Right lobe of liver (tissue), 6 donors: Measurements from ENCODE around the gene GPC5. TPM values are rescaled to one million over a fixed set of nuclear protein-coding genes. Genes with fewer than 3 reads are reported as not detected.

Experiments
- ATAC-seq, 4 donors: fragments of 200-7000 bp; cut with Tn5 transposase; one replicate each; pipeline ENCODE4 v1.9.1; 2020; ENCODE audit warnings: mild to moderate bottlenecking in 4 of 4, moderate library complexity in 4 of 4
- DNase-seq, 3 donors: peaks; one replicate each; pipeline ENCODE4 v3.0.0-alpha.2; 2020
- H3K27ac ChIP-seq, 3 donors: fragments of 200-600 bp; one replicate each; pipeline ENCODE4 v1.8.0; 2022
- H3K27me3 ChIP-seq, 2 donors: fragments of 200-600 bp; one replicate each; pipeline ENCODE4 v1.8.0; 2022
- H3K36me3 ChIP-seq, 4 donors: fragments of 200-600 bp; sonication (generic) in 1 of 4; one replicate each; pipeline versions ENCODE4 v1.5.1 to v1.8.0; 2017 to 2022; ENCODE audit warnings: control low read depth in 1 of 4
- H3K4me1 ChIP-seq, 4 donors: fragments of 200-600 bp; sonication (generic) in 1 of 4; one replicate each; pipeline versions ENCODE4 v1.5.1 to v1.8.0; 2017 to 2022; ENCODE audit warnings: control low read depth in 1 of 4
- H3K4me3 ChIP-seq, 3 donors: fragments of 200-600 bp; one replicate each; pipeline ENCODE4 v1.8.0; 2022
- H3K9me3 ChIP-seq, 4 donors: fragments of 200-600 bp; sonication (generic) in 1 of 4; one replicate each; pipeline versions ENCODE4 v1.5.1 to v1.8.0; 2017 to 2022; ENCODE audit warnings: control low read depth in 1 of 4
- POLR2A ChIP-seq: fragments of 450-650 bp; IDR thresholded peaks from one replicate; pipeline ENCODE4 v1.6.1; 2017; ENCODE audit warnings: antibody characterized with exemption, mild to moderate bottlenecking
- WGBS: methylation state at CpG from one replicate; pipeline ENCODE4 v1.1.6; 2018; ENCODE audit warnings: low coverage, low lambda C conversion rate; ENCODE audit not compliant: insufficient coverage; ENCODE audit errors: missing lambda C conversion rate; 5-methylcytosine and 5-hydroxymethylcytosine counted together
- intact Hi-C, 2 donors: fragments of 100-400 bp; cut with DNase I; formaldehyde crosslinking; loops; one replicate each; pipeline versions ENCODE4 v1.11.2 to v1.14.1; 2022
- total RNA-seq, 6 experiments: library from RNA; depleted of rRNA in 2 of 6; stranded (reverse); fragments of >200 nt in 2 of 6; fragmentation: NEBNext Ultra II Directional in 3 of 6; extraction: Animal tissue kit (Norgen Biotek cat#: 25700) in 3 of 6; gene quantifications; one replicate each; pipeline versions ENCODE4 v1.1.0 to v1.2.4, GENCODE V29; 2016 to 2023
- TF ChIP-seq, protein P1 (sequence below), 4 donors: fragments of 200-600 bp in 3 of 4; fragments of 450-650 bp in 1 of 4; IDR thresholded peaks; one replicate each; pipeline versions ENCODE4 v1.5.1 to v1.8.0; 2016 to 2022; ENCODE audit warnings: antibody characterized with exemption in 4 of 4, mild to moderate bottlenecking in 2 of 4
- donor health status: DM: no; HTN: yes; CAD: no.
- donor health status: DM: no; HTN: no; CAD: no.
- donor health status: DM: no; HTN: no; CAD: no.
- donor health status: DM: no; HTN: yes; CAD: no.
- donor health status: DM: no; HTN: yes; CAD: no.

The GPC5 gene
- total RNA-seq, 6 experiments from 2014 or later: 0.12 to 0.99 (median 0.66) TPM

DNA sequence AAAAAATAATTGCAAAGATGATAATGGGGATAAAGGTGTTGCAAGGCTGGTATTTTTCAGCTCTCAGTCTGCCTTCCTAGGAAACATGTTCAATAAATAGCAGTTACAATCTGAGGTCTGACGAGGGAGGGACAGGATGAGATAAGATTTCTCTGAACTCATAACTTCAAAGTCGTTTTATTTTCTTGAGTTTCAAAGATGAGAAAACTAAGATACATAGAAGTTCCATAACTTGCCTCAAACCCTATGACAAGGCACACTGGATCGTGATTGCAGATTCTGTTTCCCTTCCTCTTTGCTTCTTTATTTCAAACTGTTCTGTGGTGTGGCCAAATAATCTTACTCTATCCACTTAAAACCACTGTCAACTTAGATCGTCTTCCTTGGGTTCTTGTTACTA lies 327.2 kb downstream of the GPC5 start:
- no peak overlapping the region for H3K27ac ChIP-seq
- intact Hi-C loops: no loop called here
- H3K36me3 ChIP-seq: no peaks in the 10 kb centered on the region
- no peak overlapping the region for H3K4me3 ChIP-seq
- TF ChIP-seq, protein P1, sequence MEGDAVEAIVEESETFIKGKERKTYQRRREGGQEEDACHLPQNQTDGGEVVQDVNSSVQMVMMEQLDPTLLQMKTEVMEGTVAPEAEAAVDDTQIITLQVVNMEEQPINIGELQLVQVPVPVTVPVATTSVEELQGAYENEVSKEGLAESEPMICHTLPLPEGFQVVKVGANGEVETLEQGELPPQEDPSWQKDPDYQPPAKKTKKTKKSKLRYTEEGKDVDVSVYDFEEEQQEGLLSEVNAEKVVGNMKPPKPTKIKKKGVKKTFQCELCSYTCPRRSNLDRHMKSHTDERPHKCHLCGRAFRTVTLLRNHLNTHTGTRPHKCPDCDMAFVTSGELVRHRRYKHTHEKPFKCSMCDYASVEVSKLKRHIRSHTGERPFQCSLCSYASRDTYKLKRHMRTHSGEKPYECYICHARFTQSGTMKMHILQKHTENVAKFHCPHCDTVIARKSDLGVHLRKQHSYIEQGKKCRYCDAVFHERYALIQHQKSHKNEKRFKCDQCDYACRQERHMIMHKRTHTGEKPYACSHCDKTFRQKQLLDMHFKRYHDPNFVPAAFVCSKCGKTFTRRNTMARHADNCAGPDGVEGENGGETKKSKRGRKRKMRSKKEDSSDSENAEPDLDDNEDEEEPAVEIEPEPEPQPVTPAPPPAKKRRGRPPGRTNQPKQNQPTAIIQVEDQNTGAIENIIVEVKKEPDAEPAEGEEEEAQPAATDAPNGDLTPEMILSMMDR (IDR thresholded peaks at IDR 0.05): no peak
- no peak for TF ChIP-seq POLR2A
- ATAC-seq (no peak), DNase-seq (no peak)
- 42% methylated on average over 4 of the region's 4 CpGs for WGBS
- no peaks in the 10 kb centered on the region for H3K9me3 ChIP-seq
- no peaks in the 10 kb centered on the region for H3K4me1 ChIP-seq
- no peaks in the 10 kb centered on the region for H3K27me3 ChIP-seq

DNA sequence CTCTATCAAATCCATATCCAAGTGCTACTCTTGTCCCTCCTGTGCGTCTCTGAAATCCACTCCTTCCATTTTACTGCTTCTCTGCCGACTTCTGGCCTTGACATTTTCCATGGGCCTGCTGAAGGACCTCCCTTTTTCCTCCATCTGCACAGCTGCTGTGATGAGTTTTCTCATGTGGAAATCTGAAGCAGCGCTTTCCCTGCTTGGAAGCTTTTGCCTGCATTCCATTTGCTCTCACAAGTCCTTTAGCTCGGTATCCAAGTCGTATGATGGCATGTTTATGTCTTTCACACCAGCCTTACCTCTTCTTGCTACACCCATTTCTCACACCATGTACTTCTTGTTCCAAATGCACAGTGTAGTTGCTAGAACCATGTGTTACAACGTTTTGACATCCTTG lies 328.2 kb downstream of the GPC5 start:
- ATAC-seq (no peak), DNase-seq (no peak)
- WGBS: 65% methylated on average over 6 of the region's 6 CpGs
- Histone ChIP-seq H3K9me3 (no peaks in the 10 kb centered on the region), H3K27ac (no peak overlapping the region), H3K4me1 (no peaks in the 10 kb centered on the region), H3K27me3 (no peaks in the 10 kb centered on the region), H3K36me3 (no peaks in the 10 kb centered on the region), H3K4me3 (no peak overlapping the region)
- TF ChIP-seq POLR2A: no peak
- TF ChIP-seq, protein P1 (IDR thresholded peaks at IDR 0.05): no peak
- intact Hi-C loops: no loop called here

DNA sequence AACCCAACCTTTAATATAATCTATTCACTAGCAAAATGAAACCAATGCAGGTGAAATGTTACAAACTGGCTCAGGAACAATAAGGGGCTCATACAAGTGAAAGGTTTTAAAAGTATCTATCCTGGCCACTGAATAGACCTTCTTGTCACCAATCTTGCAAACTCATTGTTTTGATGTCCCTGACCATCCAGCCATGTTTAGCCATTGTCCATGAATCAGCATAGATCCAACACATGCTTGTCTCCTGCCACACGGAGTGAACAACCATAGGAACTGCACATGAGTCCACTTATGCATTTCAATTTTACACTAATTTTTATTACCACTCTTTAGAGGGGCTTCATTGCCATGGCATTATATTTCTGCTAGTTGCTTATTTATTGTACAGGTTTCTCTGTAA lies 331.4 kb downstream of the GPC5 start:
- Histone ChIP-seq H3K4me3 (no peak overlapping the region), H3K27me3 (no peaks in the 10 kb centered on the region), H3K27ac (no peak overlapping the region), H3K4me1 (no peaks in the 10 kb centered on the region), H3K9me3 (no peaks in the 10 kb centered on the region), H3K36me3 (no peaks in the 10 kb centered on the region)
- TF ChIP-seq POLR2A: no peak
- TF ChIP-seq, protein P1 (IDR thresholded peaks at IDR 0.05): no peak
- ATAC-seq (no peak), DNase-seq (no peak)
- WGBS: 60% methylated on average over 1 of the region's 1 CpG
- intact Hi-C loops: no loop called here

DNA sequence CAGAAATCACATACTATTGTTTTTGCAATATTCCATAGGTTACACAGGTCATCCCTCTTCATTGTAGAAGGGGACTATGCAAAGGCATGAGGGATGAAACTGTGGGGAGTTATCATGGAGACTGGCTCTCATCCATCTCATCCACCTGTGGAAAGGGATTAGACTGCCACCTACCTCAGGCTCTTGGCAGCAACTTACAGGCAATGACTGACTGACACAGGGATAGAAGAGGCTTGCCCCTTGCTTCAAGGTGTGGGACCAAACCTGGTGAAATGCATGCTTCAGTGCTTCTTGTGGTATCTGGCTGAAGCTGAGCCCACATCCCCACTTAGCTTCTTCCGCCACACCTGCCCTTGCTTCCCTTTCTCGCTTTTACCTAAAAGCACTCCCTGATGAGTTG lies 341.3 kb downstream of the GPC5 start:
- TF ChIP-seq, protein P1 (IDR thresholded peaks at IDR 0.05): no peak
- TF ChIP-seq POLR2A: no peak
- DNase-seq (no peak), ATAC-seq (no peak)
- H3K4me1 ChIP-seq: no peaks in the 10 kb centered on the region
- no peak overlapping the region for H3K27ac ChIP-seq
- no peaks in the 10 kb centered on the region for H3K36me3 ChIP-seq
- intact Hi-C loops: no loop called here
- 29% methylated on average over 1 of the region's 2 CpGs for WGBS
- H3K4me3 ChIP-seq: no peak overlapping the region
- no peaks in the 10 kb centered on the region for H3K27me3 ChIP-seq
- no peaks in the 10 kb centered on the region for H3K9me3 ChIP-seq

DNA sequence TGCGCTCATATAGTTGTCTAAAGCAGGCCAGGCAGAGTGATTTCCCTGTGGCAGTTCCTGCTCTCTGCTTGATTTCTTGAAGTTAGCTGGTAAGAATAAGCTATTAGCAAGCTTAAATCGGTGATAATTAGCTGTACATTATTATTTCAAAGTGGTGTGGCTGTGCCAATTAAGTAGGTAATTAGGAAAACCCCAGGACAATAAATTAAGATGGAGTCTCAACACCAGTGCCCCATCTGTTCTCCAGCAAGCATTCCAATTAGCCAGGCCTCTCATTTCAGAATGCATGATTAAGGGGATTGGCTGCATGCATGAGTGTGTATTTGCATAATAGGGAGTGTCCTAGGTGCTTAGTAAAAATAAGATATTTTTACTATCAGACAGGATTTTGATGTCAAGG lies 342.3 kb downstream of the GPC5 start:
- 58% methylated on average over 2 of the region's 2 CpGs for WGBS

More for the DNA sequence above, 342.3 kb downstream of the GPC5 start:
- H3K36me3 ChIP-seq: no peaks in the 10 kb centered on the region
- H3K4me3 ChIP-seq: no peak overlapping the region
- no peak overlapping the region for H3K27ac ChIP-seq
- no peaks in the 10 kb centered on the region for H3K9me3 ChIP-seq
- ATAC-seq (no peak), DNase-seq (no peak)
- H3K4me1 ChIP-seq: no peaks in the 10 kb centered on the region
- TF ChIP-seq, protein P1 (IDR thresholded peaks at IDR 0.05): no peak
- TF ChIP-seq POLR2A: no peak
- intact Hi-C loops: no loop called here
- H3K27me3 ChIP-seq: no peaks in the 10 kb centered on the region
